ENCODE measurements around the gene PRR5L. TPM values are rescaled to one million over a fixed set of nuclear protein-coding genes. Genes with fewer than 3 reads are reported as not detected.

Gene PRR5L
- total RNA-seq, 1 experiment from 2014 or later: 23.9 TPM

DNA sequence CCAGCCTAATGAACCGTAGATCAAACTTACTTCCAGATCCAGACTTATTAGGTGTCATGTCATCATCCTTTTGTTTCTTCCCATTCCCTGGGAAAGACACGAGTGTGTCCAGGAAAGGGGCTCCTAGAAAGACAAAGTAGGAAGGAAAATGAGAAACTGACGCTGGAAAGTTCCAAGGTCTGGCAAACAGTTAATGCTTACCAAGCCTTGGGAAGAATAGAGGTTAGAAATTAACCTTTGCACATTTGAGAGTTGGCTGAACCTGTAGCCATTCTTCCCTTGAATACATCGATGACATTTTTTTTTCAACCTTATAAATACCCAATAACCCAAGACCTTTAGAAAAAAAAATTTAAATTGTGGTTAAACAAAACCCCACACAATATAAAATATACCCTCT, 136.7 kb downstream of the PRR5L start:
- no peak overlapping the region for H3K4me3 Mint-ChIP-seq (ENCODE audit: unreplicated experiment)
- CTCF ChIA-PET: interaction anchor here (1.0 to 2.1 kb wide), 4 partner anchors 20 to 60 kb away, joined by 3 to 15 read pairs (median 4); no protein-coding TSS in a partner anchor
- TF ChIP-seq, protein P1, sequence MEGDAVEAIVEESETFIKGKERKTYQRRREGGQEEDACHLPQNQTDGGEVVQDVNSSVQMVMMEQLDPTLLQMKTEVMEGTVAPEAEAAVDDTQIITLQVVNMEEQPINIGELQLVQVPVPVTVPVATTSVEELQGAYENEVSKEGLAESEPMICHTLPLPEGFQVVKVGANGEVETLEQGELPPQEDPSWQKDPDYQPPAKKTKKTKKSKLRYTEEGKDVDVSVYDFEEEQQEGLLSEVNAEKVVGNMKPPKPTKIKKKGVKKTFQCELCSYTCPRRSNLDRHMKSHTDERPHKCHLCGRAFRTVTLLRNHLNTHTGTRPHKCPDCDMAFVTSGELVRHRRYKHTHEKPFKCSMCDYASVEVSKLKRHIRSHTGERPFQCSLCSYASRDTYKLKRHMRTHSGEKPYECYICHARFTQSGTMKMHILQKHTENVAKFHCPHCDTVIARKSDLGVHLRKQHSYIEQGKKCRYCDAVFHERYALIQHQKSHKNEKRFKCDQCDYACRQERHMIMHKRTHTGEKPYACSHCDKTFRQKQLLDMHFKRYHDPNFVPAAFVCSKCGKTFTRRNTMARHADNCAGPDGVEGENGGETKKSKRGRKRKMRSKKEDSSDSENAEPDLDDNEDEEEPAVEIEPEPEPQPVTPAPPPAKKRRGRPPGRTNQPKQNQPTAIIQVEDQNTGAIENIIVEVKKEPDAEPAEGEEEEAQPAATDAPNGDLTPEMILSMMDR (IDR thresholded peaks at IDR 0.05; ENCODE audit: unreplicated experiment): no peak
- no peak overlapping the region for H3K27ac Mint-ChIP-seq (ENCODE audit: low read depth, unreplicated experiment)
- H3K9me3 Mint-ChIP-seq (ENCODE audit: unreplicated experiment): no peaks in the 10 kb centered on the region
- H3K4me1 Mint-ChIP-seq (ENCODE audit: insufficient read depth, unreplicated experiment): peaks cover 19% of the 10 kb centered on the region
- no TSS peak for BruUV-seq (replicated peaks)
- POLR2A ChIA-PET: interaction anchor here (1.0 kb wide), 1 partner anchor 9 kb away, joined by 4 read pairs; no protein-coding TSS in a partner anchor
- peaks cover 35% of the 10 kb centered on the region for H3K36me3 Mint-ChIP-seq (ENCODE audit: insufficient read depth, unreplicated experiment)
- intact Hi-C loops (cut with micrococcal nuclease): loop anchor here (5.0 kb wide), 1 partner anchor 60 kb away; no protein-coding TSS in a partner anchor
- no peaks in the 10 kb centered on the region for H3K27me3 Mint-ChIP-seq (ENCODE audit: insufficient read depth, unreplicated experiment)
- DNase-seq (ENCODE audit: unreplicated experiment): no peak

DNA sequence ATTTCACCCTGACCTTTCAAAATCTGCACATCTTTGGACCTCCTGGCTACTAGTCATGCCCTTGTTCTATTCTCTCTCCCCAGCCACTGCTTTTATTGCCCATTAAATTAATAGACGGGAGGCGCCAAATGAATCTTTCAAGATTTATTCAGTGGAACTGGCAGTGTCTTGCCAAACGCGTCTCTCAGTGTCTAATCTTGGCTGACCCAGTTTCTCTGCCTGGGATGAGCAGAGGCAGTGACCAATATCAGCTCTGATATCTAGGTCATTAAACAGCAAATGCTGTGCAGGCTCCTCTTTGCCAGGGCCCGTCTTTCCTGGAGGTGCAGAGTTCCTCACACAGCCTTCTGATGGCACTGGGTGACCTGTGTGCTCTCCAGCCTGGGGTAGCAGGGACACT, 140.0 kb downstream of the PRR5L start:
- Mint-ChIP-seq H3K27me3 (ENCODE audit: insufficient read depth, unreplicated experiment) (no peaks in the 10 kb centered on the region), H3K9me3 (ENCODE audit: unreplicated experiment) (no peaks in the 10 kb centered on the region), H3K4me3 (ENCODE audit: unreplicated experiment) (no peak overlapping the region), H3K27ac (ENCODE audit: low read depth, unreplicated experiment) (no peak overlapping the region), H3K36me3 (ENCODE audit: insufficient read depth, unreplicated experiment) (peaks cover 33% of the 10 kb centered on the region), H3K4me1 (ENCODE audit: insufficient read depth, unreplicated experiment) (peaks cover 12% of the 10 kb centered on the region)
- TF ChIP-seq, protein P1 (IDR thresholded peaks at IDR 0.05; ENCODE audit: unreplicated experiment): no peak
- no peak for DNase-seq (ENCODE audit: unreplicated experiment)
- no TSS peak for BruUV-seq (replicated peaks)
- ChIA-PET CTCF (interaction anchor here (0.6 kb wide), 1 partner anchor 9 kb away, joined by 3 read pairs; no protein-coding TSS in a partner anchor), POLR2A (no interaction called here)
- intact Hi-C loops (cut with micrococcal nuclease): no loop called here

DNA sequence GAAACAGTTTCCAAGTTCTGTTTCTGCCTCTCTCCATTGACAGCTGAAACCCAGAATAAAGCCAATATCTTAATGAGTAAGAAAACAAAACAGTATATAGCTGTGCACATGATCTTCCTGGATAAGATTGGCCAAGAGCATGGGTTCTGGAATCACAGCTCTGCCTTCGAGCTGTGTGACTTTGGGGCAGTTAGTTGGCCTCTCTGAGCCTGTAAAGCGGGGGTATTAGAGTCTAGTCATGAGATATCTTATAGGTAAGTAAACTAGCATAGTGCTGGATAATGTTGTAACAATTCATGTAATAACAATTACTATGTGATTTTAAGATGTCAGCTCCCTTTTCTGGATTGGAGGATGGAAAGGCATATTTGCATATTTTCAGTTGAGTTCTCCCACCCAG, 140.5 kb downstream of the PRR5L start:
- H3K27ac Mint-ChIP-seq (ENCODE audit: low read depth, unreplicated experiment): no peak overlapping the region

DNA sequence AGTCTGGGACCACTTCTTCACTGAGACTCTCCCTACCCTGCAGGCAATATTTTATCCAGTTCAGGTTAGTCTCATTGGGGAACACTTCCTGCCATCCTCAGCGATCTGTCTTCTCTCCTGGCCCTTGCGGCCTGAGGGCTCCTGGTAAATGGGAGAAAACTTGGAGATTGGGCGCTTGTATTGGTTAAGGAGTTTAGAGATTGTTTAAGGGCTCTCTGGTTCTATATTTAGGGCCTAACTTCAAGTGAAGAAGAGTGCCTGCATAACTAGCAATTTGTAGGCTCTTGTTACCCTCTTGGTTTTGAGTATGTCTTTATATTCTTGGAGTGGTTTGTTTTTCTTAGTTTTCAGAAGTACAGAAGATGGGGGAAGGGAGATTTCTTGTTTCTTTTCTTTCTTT, 141.3 kb downstream of the PRR5L start:
- ChIA-PET CTCF (interaction anchor here (0.5 to 0.7 kb wide), 2 partner anchors 34 to 164 kb away, joined by 3 to 5 read pairs; no protein-coding TSS in a partner anchor), POLR2A (no interaction called here)
- Mint-ChIP-seq H3K27me3 (ENCODE audit: insufficient read depth, unreplicated experiment) (no peaks in the 10 kb centered on the region), H3K9me3 (ENCODE audit: unreplicated experiment) (no peaks in the 10 kb centered on the region), H3K27ac (ENCODE audit: low read depth, unreplicated experiment) (no peak overlapping the region), H3K4me3 (ENCODE audit: unreplicated experiment) (no peak overlapping the region), H3K36me3 (ENCODE audit: insufficient read depth, unreplicated experiment) (peaks cover 25% of the 10 kb centered on the region), H3K4me1 (ENCODE audit: insufficient read depth, unreplicated experiment) (no peaks in the 10 kb centered on the region)
- TF ChIP-seq, protein P1 (IDR thresholded peaks at IDR 0.05; ENCODE audit: unreplicated experiment): no peak
- no TSS peak for BruUV-seq (replicated peaks)
- intact Hi-C loops (cut with micrococcal nuclease): no loop called here
- DNase-seq (ENCODE audit: unreplicated experiment): no peak

More for the DNA sequence above, 140.5 kb downstream of the PRR5L start:
- H3K4me1 Mint-ChIP-seq (ENCODE audit: insufficient read depth, unreplicated experiment): peaks cover 7% of the 10 kb centered on the region
- H3K4me3 Mint-ChIP-seq (ENCODE audit: unreplicated experiment): no peak overlapping the region
- TF ChIP-seq, protein P1 (IDR thresholded peaks at IDR 0.05; ENCODE audit: unreplicated experiment): no peak
- BruUV-seq (replicated peaks): no TSS peak
- ChIA-PET POLR2A (no interaction called here), CTCF (interaction anchor here (0.6 kb wide), 1 partner anchor 9 kb away, joined by 3 read pairs; no protein-coding TSS in a partner anchor)
- DNase-seq (ENCODE audit: unreplicated experiment): no peak
- H3K9me3 Mint-ChIP-seq (ENCODE audit: unreplicated experiment): no peaks in the 10 kb centered on the region
- H3K27me3 Mint-ChIP-seq (ENCODE audit: insufficient read depth, unreplicated experiment): no peaks in the 10 kb centered on the region
- H3K36me3 Mint-ChIP-seq (ENCODE audit: insufficient read depth, unreplicated experiment): peaks cover 31% of the 10 kb centered on the region
- intact Hi-C loops (cut with micrococcal nuclease): no loop called here

Data from MCF 10A (cell line).